Glomerular visceral epithelial cell (primary cell): ENCODE measurements around the gene CCDC186.

ENCODE experiments used
- DNase-seq: peaks from one replicate; pipeline ENCODE4 v3.0.0-alpha.2; 2016; ENCODE audit errors: extremely low spot score

CCDC186 gene

DNA sequence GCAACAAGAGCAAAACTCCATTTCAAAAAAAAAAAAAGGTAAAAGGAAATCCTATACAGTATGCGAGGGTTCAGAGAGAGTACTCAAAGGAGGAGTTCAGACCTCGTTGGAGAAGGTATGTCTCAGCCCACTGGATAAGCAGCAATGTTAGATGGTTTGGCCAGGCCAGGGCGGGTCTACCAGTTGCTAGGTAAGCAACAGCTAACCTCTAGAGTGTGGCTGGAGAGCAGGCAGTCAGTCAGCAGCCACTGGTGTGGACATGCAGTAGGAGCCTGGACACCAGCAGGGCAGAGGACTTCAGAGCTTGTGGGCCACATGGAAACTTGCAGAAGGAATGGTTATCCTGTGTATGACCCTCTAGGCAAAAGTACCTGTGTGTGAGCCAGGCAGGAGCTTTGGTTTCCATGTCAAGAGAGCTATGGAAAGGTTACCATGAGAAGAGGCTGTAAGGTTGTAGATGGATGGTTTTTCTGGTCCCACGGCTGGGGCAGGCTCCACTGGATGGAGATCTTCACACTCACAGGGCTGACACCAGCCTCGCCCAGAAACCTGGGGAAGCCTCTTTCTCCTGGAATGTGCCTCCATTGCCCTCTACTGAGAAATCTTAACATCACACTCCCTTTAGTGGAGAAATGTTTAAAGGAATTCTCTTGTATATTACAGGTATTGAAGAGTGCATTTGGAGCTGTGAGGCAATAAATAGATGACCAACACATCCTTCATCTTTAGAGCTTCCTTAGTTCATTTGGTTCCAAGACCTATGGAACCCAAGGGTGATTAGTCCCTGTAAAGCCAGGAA lies 63.6 kb downstream of the CCDC186 start:
- peak; percentile 9 for DNase-seq

DNA sequence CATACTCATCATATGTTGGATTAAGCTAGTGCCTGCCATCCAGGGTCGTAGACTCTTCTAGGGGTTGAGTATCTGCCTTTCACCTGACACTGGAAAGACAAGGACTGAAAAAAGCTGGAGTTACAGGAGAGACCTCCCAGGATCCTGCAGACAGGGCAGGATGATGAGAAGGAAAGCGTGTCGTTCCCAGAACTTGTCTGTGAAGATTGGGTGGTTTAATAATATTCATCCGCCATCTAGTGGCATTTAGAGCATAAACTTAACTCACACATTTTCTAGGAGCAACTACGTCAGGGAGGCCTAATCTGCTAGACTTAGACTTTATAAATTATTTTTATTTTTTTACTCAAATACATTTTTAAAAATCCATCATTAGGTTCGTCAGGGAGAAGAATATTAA lies 70.7 kb downstream of the CCDC186 start:
- peak; percentile 54 for DNase-seq

GRCh38 chr10:114102256-114102655 lies 71.7 kb downstream of the CCDC186 start:
- DNase-seq = no peak

- peak; percentile 68 for DNase-seq
Observed at GRCh38 chr10:114100848-114101741, 72.9 kb downstream of the CCDC186 start.

GRCh38 chr10:114096864-114097263 lies 77.1 kb downstream of the CCDC186 start:
- no peak for DNase-seq

- no peak for DNase-seq
Observed at GRCh38 chr10:114095559-114096337, 78.3 kb downstream of the CCDC186 start.

- DNase-seq = no peak
Observed at GRCh38 chr10:114094795-114095194, 79.2 kb downstream of the CCDC186 start.

DNA sequence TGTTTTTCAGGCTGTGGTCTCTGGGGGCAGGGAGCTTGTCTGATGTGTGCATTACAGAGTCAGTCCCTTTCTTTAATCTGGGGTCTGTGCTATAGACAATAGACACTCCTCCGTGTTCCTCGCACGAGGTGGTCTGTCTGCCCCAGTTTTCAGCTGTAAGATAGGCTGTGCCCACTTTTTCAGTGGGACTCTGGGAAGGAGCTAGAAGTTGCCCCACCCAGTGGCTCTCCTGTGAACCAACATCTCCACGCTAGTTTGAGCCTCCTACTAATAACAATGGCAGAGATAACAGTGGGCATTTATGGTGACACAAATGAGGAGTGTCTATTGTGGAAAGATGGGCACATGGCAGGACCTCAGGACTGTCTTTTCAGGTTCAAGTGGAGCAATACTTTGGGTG lies 86.3 kb downstream of the CCDC186 start:
- DNase-seq = no peak

DNA sequence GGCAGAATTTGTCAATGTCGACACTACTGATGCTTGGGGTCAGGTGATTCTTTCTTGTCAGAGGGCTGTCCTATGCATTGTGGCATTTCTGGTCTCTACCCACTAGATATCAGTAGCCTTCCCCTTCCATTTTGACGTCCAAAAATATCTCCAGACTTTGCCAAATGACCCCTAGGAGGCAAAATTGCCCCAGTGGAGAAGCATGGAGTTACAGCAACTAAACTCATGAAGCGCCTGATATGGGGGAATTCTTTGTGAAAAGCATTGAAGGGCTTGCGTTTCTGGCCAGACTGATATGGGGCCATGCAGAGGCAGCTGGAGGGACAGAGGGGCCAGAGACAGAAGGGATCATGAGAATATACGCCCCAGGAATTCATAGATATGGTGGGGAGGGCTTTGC lies 86.7 kb downstream of the CCDC186 start:
- DNase-seq = no peak

DNA sequence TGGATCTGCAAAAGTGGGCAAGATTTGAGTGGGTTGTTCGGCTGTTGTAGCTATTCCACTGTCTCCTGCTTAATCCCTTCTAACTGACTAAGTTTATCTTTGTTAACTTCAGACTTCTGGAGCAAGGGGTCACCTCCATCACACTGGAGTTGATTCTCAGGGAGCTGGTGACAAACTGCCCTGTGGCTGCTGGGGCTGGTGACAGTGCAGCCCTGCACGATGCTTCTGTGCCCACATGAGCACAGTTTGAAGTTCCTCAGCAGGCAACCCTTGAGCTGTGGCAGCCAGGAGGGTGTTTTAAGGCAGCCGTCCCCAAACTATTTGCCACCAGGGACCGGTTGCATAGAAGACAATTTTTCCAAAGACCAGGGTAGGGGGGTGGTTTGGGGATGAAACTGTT lies 89.8 kb downstream of the CCDC186 start:
- no peak for DNase-seq

GRCh38 chr10:114083040-114083439 lies 91.0 kb downstream of the CCDC186 start:
- DNase-seq = no peak

DNA sequence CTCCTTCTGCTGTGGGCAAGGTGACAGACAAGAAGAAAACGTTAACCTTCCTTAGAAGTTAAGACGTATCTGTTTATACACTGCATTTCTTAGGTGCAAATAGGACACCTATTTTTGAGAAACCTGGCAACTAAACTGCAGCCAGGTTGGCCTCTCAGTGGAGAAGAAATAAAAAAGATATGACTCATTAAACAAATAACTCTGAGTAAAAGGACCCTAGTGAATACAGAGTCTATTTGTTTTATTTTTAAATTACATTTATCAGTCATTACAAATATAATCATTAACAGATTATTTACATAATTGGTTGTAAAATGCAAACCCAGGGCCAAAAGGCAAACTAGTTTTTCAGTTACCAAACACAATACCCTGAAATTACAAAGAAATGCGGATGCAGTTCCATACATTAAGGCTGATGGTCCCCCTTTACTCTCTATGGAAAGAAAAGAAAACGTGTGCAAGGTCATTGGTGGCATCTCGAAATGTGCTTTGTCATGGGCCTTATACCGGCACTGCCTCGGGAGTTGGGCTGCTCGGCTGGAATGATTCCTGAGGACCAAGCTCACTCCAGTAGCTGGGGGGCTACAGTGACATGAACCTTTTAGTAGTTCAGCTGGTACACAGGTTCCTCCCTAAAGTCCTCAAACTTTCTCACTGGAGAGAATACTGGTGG lies 92.0 kb downstream of the CCDC186 start:
- no peak for DNase-seq

DNA sequence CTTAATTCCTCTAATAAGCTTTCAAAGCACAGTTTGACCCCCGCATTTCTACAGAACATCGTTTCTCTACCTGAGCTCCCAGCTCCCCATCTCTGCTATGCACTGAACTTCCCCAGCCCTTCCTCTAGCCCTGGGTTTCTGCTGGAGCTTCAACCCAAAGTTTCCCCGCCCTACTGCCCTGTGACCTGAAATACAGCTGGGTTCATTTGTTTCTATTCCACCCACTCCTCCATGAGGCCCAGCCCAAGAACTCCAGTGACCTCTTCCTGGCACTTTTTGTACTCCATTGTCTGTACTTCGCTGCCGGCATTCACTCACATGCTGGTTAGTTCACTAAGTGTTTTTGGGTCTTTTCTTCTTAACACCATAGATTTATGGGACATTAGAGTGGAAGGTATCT lies 94.6 kb downstream of the CCDC186 start:
- no peak for DNase-seq

DNA sequence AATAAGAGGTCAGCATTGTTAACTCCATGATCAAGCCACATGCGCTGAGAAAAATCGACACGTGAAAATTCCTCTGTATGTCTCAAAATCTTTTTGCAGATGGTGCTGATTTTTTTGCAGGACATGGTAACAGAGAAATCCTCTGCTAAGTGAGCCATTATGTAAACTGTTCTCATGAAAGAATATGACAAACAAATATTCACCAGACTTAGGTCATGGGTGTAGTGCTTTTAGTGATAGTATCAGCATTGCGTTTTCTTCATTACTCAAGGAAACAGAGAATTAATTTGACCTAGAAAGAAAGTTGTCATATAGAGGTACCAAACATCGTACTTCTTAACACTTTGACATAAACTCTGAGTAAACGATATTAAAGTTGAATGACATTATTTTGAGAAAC lies 95.7 kb downstream of the CCDC186 start:
- no peak for DNase-seq

GRCh38 chr10:114077815-114078219 lies 96.2 kb downstream of the CCDC186 start:
- no peak for DNase-seq

DNA sequence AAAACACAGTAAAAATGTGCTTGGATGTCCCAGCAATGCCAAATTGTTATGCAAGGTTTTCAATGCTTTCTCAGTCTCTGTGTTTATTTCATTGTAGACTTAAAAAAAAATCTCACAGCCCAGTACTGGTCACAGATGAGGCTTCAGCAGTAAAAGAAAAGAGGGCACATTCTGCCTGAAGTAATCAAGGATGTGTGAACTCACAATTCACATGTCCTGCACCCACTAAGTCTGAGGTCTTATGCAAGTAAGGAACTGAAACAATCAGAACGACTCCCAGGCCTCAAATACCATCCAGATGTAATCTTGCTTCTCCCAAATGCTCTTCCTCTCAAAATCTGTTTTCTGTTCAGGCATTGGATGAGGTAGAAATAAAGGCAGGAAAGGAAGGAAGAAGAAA lies 96.7 kb downstream of the CCDC186 start:
- DNase-seq = no peak

DNA sequence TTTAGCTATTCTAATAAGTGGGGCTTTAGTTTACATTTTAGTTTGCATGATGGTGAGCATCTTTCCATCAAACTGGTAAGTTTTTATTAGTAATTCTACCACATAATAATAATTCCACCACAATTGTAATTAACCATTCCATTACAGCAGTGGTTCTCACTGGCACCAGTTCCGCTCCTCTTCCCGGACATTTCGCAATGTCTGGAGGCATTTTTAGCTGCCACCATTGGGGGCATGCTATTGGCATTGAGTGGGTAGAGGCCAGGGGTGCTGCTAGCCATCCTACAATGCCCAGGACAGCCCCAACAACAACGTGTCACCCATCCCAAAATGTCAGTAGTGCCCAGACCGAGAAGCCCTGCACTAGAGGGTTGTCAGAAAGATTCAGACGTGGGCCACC lies 98.9 kb downstream of the CCDC186 start:
- DNase-seq = no peak

DNA sequence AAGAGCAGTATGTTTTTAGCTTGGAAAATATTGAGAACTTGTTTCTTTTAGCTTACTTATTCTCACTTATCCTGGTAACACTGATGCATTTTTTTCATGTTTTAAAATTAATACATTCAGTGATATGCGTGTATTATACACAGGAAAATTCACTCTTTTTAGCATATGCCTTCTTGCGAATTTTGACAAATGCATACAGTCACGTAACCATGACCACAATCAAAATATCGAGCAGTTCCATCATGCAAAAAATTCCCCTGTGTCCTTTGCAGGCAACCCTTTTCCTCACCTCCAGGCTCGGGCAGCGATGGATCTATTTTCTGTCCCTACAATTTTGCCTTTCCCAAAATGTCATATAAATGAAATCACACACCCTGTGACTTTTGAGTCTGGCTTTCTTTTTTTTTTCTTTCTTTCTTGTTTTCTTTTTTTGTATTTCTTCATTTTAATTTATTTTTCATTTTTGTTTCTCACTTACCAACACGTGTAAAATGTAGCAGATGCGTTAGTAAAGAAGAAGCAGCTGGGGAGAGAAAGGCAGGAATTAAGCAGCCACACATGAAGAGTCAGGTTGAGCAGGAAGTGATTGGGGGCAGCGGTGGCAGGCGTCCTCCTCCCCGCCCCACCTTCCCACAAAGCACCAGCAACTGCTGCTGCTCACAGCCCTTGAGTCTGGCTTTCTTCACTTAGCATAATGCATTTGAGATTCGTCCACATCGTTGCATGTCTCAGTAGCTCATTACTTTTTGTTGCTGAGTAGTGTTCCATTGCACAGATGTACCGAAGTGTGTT lies 100.4 kb downstream of the CCDC186 start:
- DNase-seq = no peak

DNA sequence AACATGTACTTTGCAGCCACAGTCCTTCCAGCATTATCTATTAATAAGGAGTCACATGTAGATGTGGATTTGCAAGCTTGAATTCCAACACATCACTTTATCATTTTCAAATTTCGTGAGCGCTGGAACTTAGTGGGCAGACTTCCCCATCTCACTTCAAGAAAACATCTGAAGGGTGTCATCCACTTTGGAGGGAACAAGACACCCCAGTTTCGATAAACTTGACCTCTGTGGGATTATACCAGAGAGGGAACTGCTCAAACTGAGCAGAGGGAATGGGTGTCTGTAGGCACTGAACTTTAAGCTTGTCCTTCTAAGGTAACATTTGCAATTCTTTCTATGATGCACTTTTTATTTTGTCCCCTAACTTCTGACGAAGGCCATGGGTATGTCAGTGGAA lies 102.8 kb downstream of the CCDC186 start:
- no peak for DNase-seq
